SK-N-MC (cell line): Measurements from ENCODE around the gene CRYL1.

Experiments
- DNase-seq: peaks from one replicate; pipeline ENCODE4 v3.0.0-alpha.2; 2011; ENCODE audit warnings: low read depth, low spot score
- H3K27ac ChIP-seq: fragments of 200-600 bp; sonication (generic); 2 replicates; pipeline ENCODE4 v1.5.1; 2016; ENCODE audit warnings: mixed run types
- H3K36me3 ChIP-seq: fragments of 200-600 bp; sonication (generic); 2 replicates; pipeline ENCODE4 v1.6.1; 2017; ENCODE audit warnings: antibody characterized with exemption, low read length, mixed read lengths; ENCODE audit not compliant: insufficient read depth
- H3K4me3 ChIP-seq: fragments of 200-600 bp; sonication (generic); 2 replicates; pipeline ENCODE4 v1.5.1; 2016
- H3K9ac ChIP-seq: fragments of 200-600 bp; sonication (generic); 2 replicates; pipeline ENCODE4 v1.8.0; 2017; ENCODE audit warnings: mixed run types, mixed read lengths; ENCODE audit not compliant: insufficient read length
- H3K9me3 ChIP-seq: fragments of 200-600 bp; sonication (generic); 2 replicates; pipeline ENCODE4 v1.6.1; 2017; ENCODE audit warnings: low read depth, mild to moderate bottlenecking, antibody characterized with exemption, low read length, moderate library complexity, mixed read lengths
- EZH2 ChIP-seq: fragments of 200-600 bp; sonication (generic); IDR thresholded peaks from one replicate; pipeline ENCODE4 v1.6.1; 2017; ENCODE audit warnings: antibody characterized with exemption
- FOXP2 ChIP-seq: optimal IDR thresholded peaks from 2 replicates; pipeline ENCODE3; 2011; ENCODE audit warnings: mild to moderate bottlenecking, moderate library complexity; ENCODE audit not compliant: insufficient read depth; ENCODE audit errors: extremely low read length, control extremely low read depth
- POLR2AphosphoS5 ChIP-seq: IDR thresholded peaks from 2 replicates; pipeline ENCODE4 v1.6.1; 2012; ENCODE audit warnings: mild to moderate bottlenecking, low read depth, low read length, borderline replicate concordance

CRYL1 gene

GRCh38 chr13:20387441-20387971 lies 138.2 kb downstream of the CRYL1 start:
- Histone ChIP-seq H3K9me3 (no peaks in the 10 kb centered on the region), H3K9ac (no peak overlapping the region), H3K27ac (no peak overlapping the region), H3K36me3 (no peaks in the 10 kb centered on the region), H3K4me3 (no peak overlapping the region)
- TF ChIP-seq FOXP2 (no peak), EZH2 (no peak), POLR2AphosphoS5 (no peak)
- DNase-seq, result no peak

- no peak overlapping the region for H3K27ac ChIP-seq
- no peak overlapping the region for H3K9ac ChIP-seq
- TF ChIP-seq POLR2AphosphoS5, result no peak
- no peak for TF ChIP-seq EZH2
- no peak for TF ChIP-seq FOXP2
- no peak for DNase-seq
- H3K4me3 ChIP-seq, result no peak overlapping the region
- H3K9me3 ChIP-seq, result no peaks in the 10 kb centered on the region
- no peaks in the 10 kb centered on the region for H3K36me3 ChIP-seq
Measured at GRCh38 chr13:20387006-20387405, 138.7 kb downstream of the CRYL1 start.

GRCh38 chr13:20383058-20383457 lies 142.6 kb downstream of the CRYL1 start:
- Histone ChIP-seq H3K36me3 (no peaks in the 10 kb centered on the region), H3K9ac (no peak overlapping the region), H3K4me3 (no peak overlapping the region), H3K9me3 (no peaks in the 10 kb centered on the region), H3K27ac (no peak overlapping the region)
- DNase-seq, result no peak
- TF ChIP-seq FOXP2, result no peak
- no peak for TF ChIP-seq POLR2AphosphoS5
- TF ChIP-seq EZH2, result no peak

GRCh38 chr13:20381401-20381800 lies 144.3 kb downstream of the CRYL1 start:
- no peak overlapping the region for H3K9ac ChIP-seq
- DNase-seq, result no peak
- TF ChIP-seq FOXP2, result no peak
- no peak for TF ChIP-seq EZH2
- TF ChIP-seq POLR2AphosphoS5, result no peak
- H3K4me3 ChIP-seq, result no peak overlapping the region
- no peaks in the 10 kb centered on the region for H3K36me3 ChIP-seq
- H3K9me3 ChIP-seq, result no peaks in the 10 kb centered on the region
- H3K27ac ChIP-seq, result no peak overlapping the region

- no peak overlapping the region for H3K27ac ChIP-seq
- H3K4me3 ChIP-seq, result no peak overlapping the region
- H3K9me3 ChIP-seq, result no peaks in the 10 kb centered on the region
- DNase-seq, result no peak
- TF ChIP-seq FOXP2, result no peak
- TF ChIP-seq POLR2AphosphoS5, result no peak
- no peak overlapping the region for H3K9ac ChIP-seq
- H3K36me3 ChIP-seq, result no peaks in the 10 kb centered on the region
Measured at GRCh38 chr13:20378721-20379120, 146.9 kb downstream of the CRYL1 start.

- no peak overlapping the region for H3K27ac ChIP-seq
- H3K4me3 ChIP-seq, result no peak overlapping the region
- no peak overlapping the region for H3K9ac ChIP-seq
- H3K36me3 ChIP-seq, result no peaks in the 10 kb centered on the region
- H3K9me3 ChIP-seq, result no peaks in the 10 kb centered on the region
- TF ChIP-seq POLR2AphosphoS5 (no peak), FOXP2 (no peak), EZH2 (no peak)
- no peak for DNase-seq
Measured at GRCh38 chr13:20377720-20378119, 147.9 kb downstream of the CRYL1 start.

GRCh38 chr13:20375871-20376270 lies 149.8 kb downstream of the CRYL1 start:
- DNase-seq, result no peak
- no peak overlapping the region for H3K9ac ChIP-seq
- no peaks in the 10 kb centered on the region for H3K9me3 ChIP-seq
- no peak overlapping the region for H3K4me3 ChIP-seq
- TF ChIP-seq EZH2, result no peak
- TF ChIP-seq POLR2AphosphoS5, result no peak
- TF ChIP-seq FOXP2, result no peak
- H3K27ac ChIP-seq, result no peak overlapping the region
- H3K36me3 ChIP-seq, result no peaks in the 10 kb centered on the region

GRCh38 chr13:20373861-20374260 lies 151.8 kb downstream of the CRYL1 start:
- Histone ChIP-seq H3K27ac (no peak overlapping the region), H3K9me3 (no peaks in the 10 kb centered on the region), H3K4me3 (no peak overlapping the region), H3K36me3 (no peaks in the 10 kb centered on the region), H3K9ac (no peak overlapping the region)
- no peak for DNase-seq
- TF ChIP-seq FOXP2 (no peak), POLR2AphosphoS5 (no peak), EZH2 (no peak)

GRCh38 chr13:20371825-20372224 lies 153.8 kb downstream of the CRYL1 start:
- Histone ChIP-seq H3K27ac (no peak overlapping the region), H3K36me3 (no peaks in the 10 kb centered on the region), H3K9me3 (no peaks in the 10 kb centered on the region), H3K9ac (no peak overlapping the region), H3K4me3 (no peak overlapping the region)
- DNase-seq, result no peak
- no peak for TF ChIP-seq FOXP2
